Measurements from ENCODE around the gene GRK5.

DNA sequence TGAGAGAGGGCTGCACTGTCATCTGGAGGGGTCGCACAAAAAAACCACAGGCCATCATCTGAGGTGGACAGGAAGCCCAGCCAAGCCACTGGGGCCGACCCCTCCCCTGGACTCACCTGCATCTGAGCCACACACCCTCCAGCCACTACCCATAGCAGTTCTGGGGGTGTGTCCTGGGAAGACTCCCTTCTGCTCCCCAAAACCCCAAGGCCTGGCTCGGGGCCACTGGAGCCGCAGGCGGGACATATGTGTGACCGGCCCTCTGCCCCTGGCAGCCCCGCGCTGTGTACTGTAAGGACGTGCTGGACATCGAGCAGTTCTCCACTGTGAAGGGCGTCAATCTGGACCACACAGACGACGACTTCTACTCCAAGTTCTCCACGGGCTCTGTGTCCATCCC lies 245.0 kb downstream of the GRK5 start:
- TF ChIP-seq, protein P1, sequence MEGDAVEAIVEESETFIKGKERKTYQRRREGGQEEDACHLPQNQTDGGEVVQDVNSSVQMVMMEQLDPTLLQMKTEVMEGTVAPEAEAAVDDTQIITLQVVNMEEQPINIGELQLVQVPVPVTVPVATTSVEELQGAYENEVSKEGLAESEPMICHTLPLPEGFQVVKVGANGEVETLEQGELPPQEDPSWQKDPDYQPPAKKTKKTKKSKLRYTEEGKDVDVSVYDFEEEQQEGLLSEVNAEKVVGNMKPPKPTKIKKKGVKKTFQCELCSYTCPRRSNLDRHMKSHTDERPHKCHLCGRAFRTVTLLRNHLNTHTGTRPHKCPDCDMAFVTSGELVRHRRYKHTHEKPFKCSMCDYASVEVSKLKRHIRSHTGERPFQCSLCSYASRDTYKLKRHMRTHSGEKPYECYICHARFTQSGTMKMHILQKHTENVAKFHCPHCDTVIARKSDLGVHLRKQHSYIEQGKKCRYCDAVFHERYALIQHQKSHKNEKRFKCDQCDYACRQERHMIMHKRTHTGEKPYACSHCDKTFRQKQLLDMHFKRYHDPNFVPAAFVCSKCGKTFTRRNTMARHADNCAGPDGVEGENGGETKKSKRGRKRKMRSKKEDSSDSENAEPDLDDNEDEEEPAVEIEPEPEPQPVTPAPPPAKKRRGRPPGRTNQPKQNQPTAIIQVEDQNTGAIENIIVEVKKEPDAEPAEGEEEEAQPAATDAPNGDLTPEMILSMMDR (IDR thresholded peaks at IDR 0.05): no peak
- no peak for TF ChIP-seq POLR2A (IDR thresholded peaks at IDR 0.05)

All from right lobe of liver (tissue), 4 donors.